Liver (tissue), 2 donors: ENCODE measurements around the gene GNG4.

ENCODE experiments used
- CTCF ChIP-seq: fragments of 150-350 bp; IDR thresholded peaks from 2 replicates; pipeline ENCODE4 v1.5.1; 2017; ENCODE audit warnings: improper control_type of control experiment, low read depth, low read length; ENCODE audit not compliant: missing input control
- REST ChIP-seq: IDR thresholded peaks from 2 replicates; pipeline ENCODE4 v1.6.1; 2016; ENCODE audit warnings: antibody characterized with exemption, mild to moderate bottlenecking
- YY1 ChIP-seq: IDR thresholded peaks from 2 replicates; pipeline ENCODE4 v1.6.1; 2016; ENCODE audit warnings: antibody characterized with exemption, mild to moderate bottlenecking
- donor health status: healthy.

GRCh38 chr1:235513495-235514366 is 135.9 kb downstream of the GNG4 start:
- TF ChIP-seq CTCF (peak; percentile 92), YY1 (no peak), REST (no peak)
